ENCODE data around the gene DYRK1A.

DYRK1A gene

DNA sequence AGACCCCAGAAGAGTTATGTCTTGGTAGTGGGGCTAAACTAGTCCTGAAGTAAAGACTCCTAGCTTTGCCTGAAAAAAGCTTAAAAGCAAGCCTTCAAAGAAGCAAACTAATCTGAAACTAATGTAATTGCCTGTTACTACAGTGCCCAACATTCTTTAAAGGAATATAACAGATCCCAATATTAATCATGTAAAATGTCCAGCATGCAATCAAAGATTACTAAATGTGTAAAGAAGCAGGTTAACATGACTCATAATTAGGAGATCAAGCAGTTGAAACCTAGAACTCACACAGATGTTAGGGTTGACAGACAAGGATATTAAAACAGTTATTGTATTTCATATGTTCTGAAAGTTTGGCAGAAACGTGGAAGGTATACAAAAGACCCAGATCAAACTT lies 17.8 kb downstream of the DYRK1A start:
- no peak for DNase-seq (ENCODE audit: low read depth)
- no peak overlapping the region for H3K4me3 ChIP-seq (ENCODE audit: control insufficient read depth, low read depth, low read length)
- TF ChIP-seq, protein P1, sequence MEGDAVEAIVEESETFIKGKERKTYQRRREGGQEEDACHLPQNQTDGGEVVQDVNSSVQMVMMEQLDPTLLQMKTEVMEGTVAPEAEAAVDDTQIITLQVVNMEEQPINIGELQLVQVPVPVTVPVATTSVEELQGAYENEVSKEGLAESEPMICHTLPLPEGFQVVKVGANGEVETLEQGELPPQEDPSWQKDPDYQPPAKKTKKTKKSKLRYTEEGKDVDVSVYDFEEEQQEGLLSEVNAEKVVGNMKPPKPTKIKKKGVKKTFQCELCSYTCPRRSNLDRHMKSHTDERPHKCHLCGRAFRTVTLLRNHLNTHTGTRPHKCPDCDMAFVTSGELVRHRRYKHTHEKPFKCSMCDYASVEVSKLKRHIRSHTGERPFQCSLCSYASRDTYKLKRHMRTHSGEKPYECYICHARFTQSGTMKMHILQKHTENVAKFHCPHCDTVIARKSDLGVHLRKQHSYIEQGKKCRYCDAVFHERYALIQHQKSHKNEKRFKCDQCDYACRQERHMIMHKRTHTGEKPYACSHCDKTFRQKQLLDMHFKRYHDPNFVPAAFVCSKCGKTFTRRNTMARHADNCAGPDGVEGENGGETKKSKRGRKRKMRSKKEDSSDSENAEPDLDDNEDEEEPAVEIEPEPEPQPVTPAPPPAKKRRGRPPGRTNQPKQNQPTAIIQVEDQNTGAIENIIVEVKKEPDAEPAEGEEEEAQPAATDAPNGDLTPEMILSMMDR (IDR thresholded peaks at IDR 0.05; ENCODE audit: control insufficient read depth, insufficient read depth, low read depth, low read length, missing control alignments) = no peak

DNA sequence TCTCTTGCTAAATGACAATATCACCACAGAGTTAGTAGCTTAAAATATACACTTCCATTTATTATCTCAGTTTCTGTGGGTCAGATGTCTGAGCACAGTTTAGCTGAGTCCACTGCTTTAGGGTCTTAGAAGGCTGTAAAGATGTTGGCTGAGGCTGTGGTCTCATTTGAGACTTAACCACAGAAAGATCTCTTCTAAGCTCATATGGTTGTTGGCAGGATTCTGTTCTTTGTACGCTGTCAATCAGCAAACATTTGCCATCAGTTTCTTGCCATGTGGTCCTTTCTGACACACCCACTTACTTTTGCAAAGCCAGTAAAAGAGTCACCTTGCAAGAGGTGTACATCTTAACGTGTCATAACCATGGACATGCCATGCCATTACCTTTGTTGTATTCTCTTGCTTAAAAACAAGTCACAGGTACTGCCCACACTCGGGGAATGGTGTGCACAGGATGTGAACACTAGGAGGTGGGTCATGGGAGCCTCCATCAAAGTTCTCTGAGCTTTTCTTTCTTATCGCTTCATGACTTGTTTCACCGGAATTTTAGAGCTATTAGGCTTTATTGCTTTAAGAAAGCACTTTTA lies 18.7 kb downstream of the DYRK1A start:
- DNase-seq (ENCODE audit: low read depth) = no peak
- TF ChIP-seq, protein P1 (IDR thresholded peaks at IDR 0.05; ENCODE audit: control insufficient read depth, insufficient read depth, low read depth, low read length, missing control alignments) = no peak

DNA sequence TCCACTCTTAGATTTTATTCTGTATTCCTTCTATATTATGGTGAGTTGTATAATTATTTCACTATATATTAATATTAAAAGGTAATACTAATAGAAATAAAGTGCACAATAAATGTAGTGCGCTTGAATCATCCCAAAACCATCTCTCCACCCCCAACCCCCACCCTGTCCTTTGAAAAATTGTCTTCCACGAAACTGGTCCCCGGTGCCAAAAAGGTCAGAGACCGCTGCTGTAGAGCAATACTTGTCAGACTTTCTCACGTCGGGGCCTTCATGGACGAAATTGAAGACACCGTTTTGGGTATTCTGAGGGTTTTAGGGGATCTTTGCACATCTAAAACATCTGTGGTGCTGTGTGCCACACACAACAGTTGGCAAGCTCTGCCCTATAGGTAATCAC lies 19.6 kb downstream of the DYRK1A start:
- no peak overlapping the region for H3K4me3 ChIP-seq (ENCODE audit: control insufficient read depth, low read depth, low read length)
- DNase-seq (ENCODE audit: low read depth) = no peak
- TF ChIP-seq, protein P1 (IDR thresholded peaks at IDR 0.05; ENCODE audit: control insufficient read depth, insufficient read depth, low read depth, low read length, missing control alignments) = no peak

More for the DNA sequence above, 18.7 kb downstream of the DYRK1A start:
- no peak overlapping the region for H3K4me3 ChIP-seq (ENCODE audit: control insufficient read depth, low read depth, low read length)

DNA sequence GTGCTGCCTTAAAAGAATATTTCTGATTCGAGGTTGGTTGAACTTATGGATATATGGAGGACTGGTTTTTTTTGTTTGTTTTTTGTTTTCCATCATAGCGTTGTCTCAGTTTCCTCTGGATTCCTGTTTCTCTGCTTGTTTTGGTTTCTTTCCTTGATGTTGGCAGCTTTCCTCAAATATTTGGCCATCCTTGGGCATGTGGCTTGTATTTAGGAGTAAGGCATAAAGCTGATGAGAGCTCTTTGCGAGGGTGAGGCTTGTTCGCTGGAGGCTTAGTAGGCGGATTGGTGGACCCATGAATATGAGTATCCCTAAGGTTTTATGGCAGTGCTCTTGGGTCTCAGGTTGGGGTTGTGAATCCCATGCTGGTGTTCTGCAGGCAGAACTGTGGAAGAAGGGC lies 22.9 kb downstream of the DYRK1A start:
- TF ChIP-seq, protein P1 (IDR thresholded peaks at IDR 0.05; ENCODE audit: control insufficient read depth, insufficient read depth, low read depth, low read length, missing control alignments) = no peak
- no peak for DNase-seq (ENCODE audit: low read depth)
- no peak overlapping the region for H3K4me3 ChIP-seq (ENCODE audit: control insufficient read depth, low read depth, low read length)

DNA sequence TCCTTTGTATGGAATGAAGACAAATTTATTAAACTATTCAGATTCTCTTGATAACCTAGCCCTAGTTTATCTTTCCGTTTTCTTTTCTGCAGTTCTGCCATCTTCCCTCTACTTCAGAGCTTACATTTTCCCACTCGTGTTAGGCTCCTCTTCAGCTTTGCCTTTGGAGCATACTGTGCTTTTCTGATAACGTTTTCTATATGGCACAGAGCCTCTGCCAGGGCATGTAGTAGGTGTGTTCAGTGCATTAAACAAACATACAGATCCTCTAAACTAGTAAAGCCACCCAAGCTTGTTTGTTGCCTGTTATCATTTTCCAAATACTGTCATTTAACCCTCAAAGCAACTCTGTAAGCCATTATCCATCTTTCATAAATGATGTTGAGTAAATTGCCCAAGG lies 25.1 kb downstream of the DYRK1A start:
- no peak for DNase-seq (ENCODE audit: low read depth)
- H3K4me3 ChIP-seq (ENCODE audit: control insufficient read depth, low read depth, low read length) = no peak overlapping the region
- TF ChIP-seq, protein P1 (IDR thresholded peaks at IDR 0.05; ENCODE audit: control insufficient read depth, insufficient read depth, low read depth, low read length, missing control alignments) = no peak

DNA sequence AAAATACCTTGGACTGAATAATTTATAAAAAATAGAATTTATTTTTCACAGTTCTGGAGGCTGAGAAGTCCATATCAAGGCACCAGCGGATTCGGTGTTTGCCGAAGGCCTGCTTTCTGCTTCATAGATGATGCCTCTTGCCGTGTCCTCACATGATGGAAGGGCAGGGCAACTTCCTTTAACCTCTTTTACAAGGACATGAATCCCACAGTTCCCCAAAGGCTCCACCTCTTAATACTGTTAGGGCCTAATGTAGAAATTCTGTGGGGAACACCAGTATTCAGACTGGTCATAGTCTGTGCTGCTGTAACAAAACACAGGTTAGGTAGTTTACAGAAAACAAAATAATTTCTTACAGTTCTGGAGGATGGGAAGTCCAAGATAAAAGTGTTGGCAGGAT lies 25.9 kb downstream of the DYRK1A start:
- DNase-seq (ENCODE audit: low read depth) = no peak
- TF ChIP-seq, protein P1 (IDR thresholded peaks at IDR 0.05; ENCODE audit: control insufficient read depth, insufficient read depth, low read depth, low read length, missing control alignments) = no peak
- no peak overlapping the region for H3K4me3 ChIP-seq (ENCODE audit: control insufficient read depth, low read depth, low read length)

DNA sequence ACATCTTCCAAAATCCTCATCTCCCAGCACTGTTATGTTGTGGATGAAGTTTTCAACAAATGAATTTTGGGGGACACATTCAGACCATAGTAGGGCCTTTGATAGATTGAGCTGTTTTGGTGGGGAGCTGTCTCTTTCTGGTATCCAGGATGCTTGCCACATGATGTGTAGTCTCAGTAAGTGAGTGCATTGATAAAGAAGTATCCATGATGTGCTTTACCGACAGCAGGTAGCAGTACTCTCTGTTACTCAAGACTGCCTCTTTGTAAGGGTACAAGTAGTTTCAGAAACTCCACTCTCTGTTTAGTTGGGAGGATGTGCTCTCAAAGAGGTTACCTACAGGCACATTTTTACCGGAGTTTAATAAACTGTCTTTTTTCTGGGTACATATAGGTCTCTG lies 26.5 kb downstream of the DYRK1A start:
- no peak for DNase-seq (ENCODE audit: low read depth)
- H3K4me3 ChIP-seq (ENCODE audit: control insufficient read depth, low read depth, low read length) = no peak overlapping the region
- TF ChIP-seq, protein P1 (IDR thresholded peaks at IDR 0.05; ENCODE audit: control insufficient read depth, insufficient read depth, low read depth, low read length, missing control alignments) = no peak

Data from AG09309 (cell line).